Aorta (tissue), 5 donors: ENCODE data around the gene SIMC1. TPM values are rescaled to one million over a fixed set of nuclear protein-coding genes. Genes with fewer than 3 reads are reported as not detected.
"Not testable (repeated sequence)": the region's sequence is repeated elsewhere in the genome, so short reads cannot be mapped to it uniquely, and the experiment has no call there.

Experiments
- ATAC-seq: fragments of 200-7000 bp; cut with Tn5 transposase; one replicate; pipeline ENCODE4 v1.9.1; 2022; ENCODE audit warnings: moderate library complexity; ENCODE audit not compliant: low FRiP score
- DNase-seq, 2 donors: peaks; one replicate each; pipeline ENCODE4 v3.0.0-alpha.2; 2020
- H3K27ac ChIP-seq, 2 donors: one replicate each; pipeline ENCODE4 v1.5.1; 2013; ENCODE audit warnings: low read length in 2 of 2, mild to moderate bottlenecking in 2 of 2, moderate library complexity in 2 of 2, control low read depth in 1 of 2, inconsistent platforms in 1 of 2, low read depth in 1 of 2
- H3K27me3 ChIP-seq, 2 donors: one replicate each; pipeline ENCODE4 v1.6.1; 2013; ENCODE audit warnings: control low read depth in 1 of 2, low read length in 1 of 2, mild to moderate bottlenecking in 1 of 2, moderate library complexity in 1 of 2; ENCODE audit not compliant: insufficient read depth in 2 of 2, control insufficient read depth in 1 of 2
- H3K36me3 ChIP-seq, 2 donors: one replicate each; pipeline ENCODE4 v1.6.1; 2013; ENCODE audit warnings: control low read depth in 1 of 2, low read length in 1 of 2, mild to moderate bottlenecking in 1 of 2; ENCODE audit not compliant: insufficient read depth in 2 of 2, control insufficient read depth in 1 of 2
- H3K4me1 ChIP-seq, 2 donors: one replicate each; pipeline ENCODE4 v1.6.1; 2013; ENCODE audit warnings: low read length in 2 of 2, control low read depth in 1 of 2, mild to moderate bottlenecking in 1 of 2, moderate library complexity in 1 of 2; ENCODE audit not compliant: insufficient read depth in 2 of 2, control insufficient read depth in 1 of 2
- H3K4me3 ChIP-seq, 2 donors: one replicate each; pipeline ENCODE4 v1.5.1; 2013; ENCODE audit warnings: low read length in 2 of 2, control low read depth in 1 of 2, mild to moderate bottlenecking in 1 of 2
- H3K9me3 ChIP-seq: one replicate; pipeline ENCODE4 v1.6.1; 2013; ENCODE audit warnings: mild to moderate bottlenecking, low read length; ENCODE audit not compliant: control insufficient read depth
- WGBS, 2 donors: extraction: QIAGEN DNeasy Blood & Tissue Kit; methylation state at CpG; one replicate each; pipeline ENCODE4 v1.1.7; 2013; 5-methylcytosine and 5-hydroxymethylcytosine counted together
- intact Hi-C, 2 donors: fragments of 100-400 bp; cut with DNase I; formaldehyde crosslinking; loops; one replicate each; pipeline versions ENCODE4 v1.14.2 to v1.15.0; 2022
- polyA plus RNA-seq, 2 donors: library from polyadenylated mRNA; stranded (reverse); fragments of 200-250 nt; gene quantifications; one replicate each; pipeline ENCODE4 v1.2.3, GENCODE V29; 2013
- total RNA-seq, 2 donors: library from RNA; stranded (reverse); fragmentation: NEBNext Ultra II Directional; extraction: Animal tissue kit (Norgen Biotek cat#: 25700); gene quantifications; one replicate each; pipeline ENCODE4 v1.2.1, GENCODE V29; 2021
- donor health status: healthy with polysubstance abuse.
- donor health status: Bipolar disorder and iron deficiency.
- donor health status: DM: no; HTN: no; CAD: no.
- donor health status: DM: no; HTN: no; CAD: no.
- donor health status: DM: yes; HTN: yes; CAD: no.

SIMC1 gene
- total and polyA plus RNA-seq, 4 donors: 2.6 to 19.7 (median 9.1) TPM

GRCh38 chr5:176233253-176233652 lies 5.0 kb upstream of the SIMC1 start:
- H3K9me3 ChIP-seq, H3K27me3 ChIP-seq, H3K27ac ChIP-seq, H3K4me3 ChIP-seq, H3K36me3 ChIP-seq, ATAC-seq, DNase-seq, H3K4me1 ChIP-seq, intact Hi-C loops: not testable (repeated sequence)
- WGBS, 2 donors: 76 to 79% methylated on average over 5 of the region's 5 CpGs

GRCh38 chr5:176235155-176235554 lies 3.1 kb upstream of the SIMC1 start:
- ATAC-seq, H3K27ac ChIP-seq, H3K36me3 ChIP-seq, intact Hi-C loops, DNase-seq, H3K4me1 ChIP-seq, H3K9me3 ChIP-seq, H3K27me3 ChIP-seq, H3K4me3 ChIP-seq: not testable (repeated sequence)
- 7 to 17% methylated on average over 1 of the region's 1 CpG for WGBS, 2 donors

- 0 to 1% methylated on average over 4 to 8 of the region's 59 CpGs for WGBS, 2 donors
- H3K36me3 ChIP-seq, H3K4me1 ChIP-seq, H3K27me3 ChIP-seq, H3K9me3 ChIP-seq, H3K27ac ChIP-seq, intact Hi-C loops, DNase-seq: not testable (repeated sequence)
- H3K4me3 ChIP-seq: peak overlapping the region in 1 of 2 donors; percentile 12
- ATAC-seq: peak; percentile 58
Measured at GRCh38 chr5:176238645-176239283, 540 bp downstream of the SIMC1 start.

DNA sequence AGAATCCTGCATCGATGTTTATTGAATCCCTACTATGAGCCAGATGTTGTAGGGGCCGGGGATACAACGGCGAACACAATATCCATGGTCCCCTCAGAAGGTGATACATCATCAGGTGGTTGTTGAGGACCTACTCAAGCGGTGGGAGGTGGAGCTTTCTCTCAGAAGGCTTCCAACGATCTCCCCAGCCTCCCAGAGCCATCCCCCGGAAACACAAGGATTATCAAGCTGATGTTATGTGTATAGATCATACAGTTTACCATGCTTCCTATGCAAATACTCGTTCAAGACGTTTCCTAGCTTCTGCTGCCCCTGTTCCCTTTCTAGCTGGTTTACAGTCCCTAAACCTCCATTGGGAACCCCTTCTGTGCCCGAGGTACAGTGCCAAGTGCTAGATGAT lies 1.1 kb downstream of the SIMC1 start:
- H3K36me3 ChIP-seq, H3K27ac ChIP-seq, DNase-seq, intact Hi-C loops, ATAC-seq, H3K9me3 ChIP-seq, H3K27me3 ChIP-seq, H3K4me3 ChIP-seq, H3K4me1 ChIP-seq: not testable (repeated sequence)
- WGBS, 2 donors: no CpG with 5 or more reads among the region's 10 CpGs

GRCh38 chr5:176244318-176244717 lies 6.1 kb downstream of the SIMC1 start:
- intact Hi-C loops, H3K4me1 ChIP-seq, H3K36me3 ChIP-seq, ATAC-seq, H3K27me3 ChIP-seq, DNase-seq, H3K4me3 ChIP-seq, H3K9me3 ChIP-seq, H3K27ac ChIP-seq: not testable (repeated sequence)
- no CpG with 5 or more reads among the region's 2 CpGs for WGBS, 2 donors

DNA sequence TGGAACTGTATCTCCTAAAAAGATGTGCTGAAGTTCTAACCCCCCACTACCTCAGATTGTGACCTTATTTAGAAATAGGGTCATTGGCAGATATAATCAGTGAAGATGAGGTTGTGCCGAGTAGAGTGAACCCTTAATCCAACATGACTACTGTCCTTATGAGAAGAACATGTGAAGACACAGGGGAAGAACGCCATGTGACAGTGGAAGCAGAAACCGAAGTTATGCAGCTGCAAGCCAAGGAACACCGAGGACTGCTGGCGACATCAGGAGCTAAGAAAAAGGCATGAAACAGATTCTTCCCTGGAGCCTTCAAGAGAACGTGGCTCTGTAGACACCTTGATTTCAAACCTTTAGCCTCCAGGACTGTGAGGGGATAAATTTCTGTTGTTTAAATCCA lies 6.8 kb downstream of the SIMC1 start:
- H3K27ac ChIP-seq, intact Hi-C loops, H3K27me3 ChIP-seq, H3K4me3 ChIP-seq, H3K9me3 ChIP-seq, DNase-seq, H3K36me3 ChIP-seq, ATAC-seq, H3K4me1 ChIP-seq: not testable (repeated sequence)
- 89 to 90% methylated on average over 2 to 4 of the region's 6 CpGs for WGBS, 2 donors

DNA sequence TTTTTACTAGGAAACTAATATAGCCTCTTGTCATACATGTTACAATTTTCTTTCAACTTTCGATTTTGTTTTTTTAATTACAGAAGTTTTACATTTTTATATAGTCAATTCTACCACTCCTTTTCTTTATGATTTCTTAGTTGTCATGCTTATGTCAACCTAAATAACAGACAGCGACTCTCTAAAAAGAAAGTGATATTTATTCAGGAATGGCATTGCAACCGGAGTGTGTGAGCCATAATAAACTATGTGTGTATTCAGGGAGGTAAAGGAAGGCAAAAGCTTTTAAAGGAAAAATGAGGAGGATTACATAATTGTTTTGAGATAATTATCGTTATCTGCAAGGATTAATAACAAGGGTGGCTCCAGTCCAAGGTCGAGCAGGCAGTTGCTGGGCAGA lies 7.3 kb downstream of the SIMC1 start:
- H3K4me3 ChIP-seq, H3K9me3 ChIP-seq, H3K4me1 ChIP-seq, H3K27ac ChIP-seq, intact Hi-C loops, DNase-seq, H3K27me3 ChIP-seq, ATAC-seq, H3K36me3 ChIP-seq: not testable (repeated sequence)
- WGBS, 2 donors: 87 to 90% methylated on average over 4 of the region's 5 CpGs

- intact Hi-C loops, H3K36me3 ChIP-seq, DNase-seq, H3K4me3 ChIP-seq, H3K9me3 ChIP-seq, H3K4me1 ChIP-seq, ATAC-seq, H3K27me3 ChIP-seq, H3K27ac ChIP-seq: not testable (repeated sequence)
- WGBS, 2 donors: 98% methylated on average over 2 of the region's 2 CpGs
Measured at GRCh38 chr5:176250691-176251090, 12.5 kb downstream of the SIMC1 start.

GRCh38 chr5:176252171-176252570 lies 13.9 kb downstream of the SIMC1 start:
- not testable (repeated sequence) for ATAC-seq

More at GRCh38 chr5:176252171-176252570, 13.9 kb downstream of the SIMC1 start:
- H3K9me3 ChIP-seq, intact Hi-C loops, H3K27me3 ChIP-seq, DNase-seq, H3K4me1 ChIP-seq, H3K27ac ChIP-seq, H3K4me3 ChIP-seq, H3K36me3 ChIP-seq: not testable (repeated sequence)
- WGBS, 2 donors: 97% methylated on average over 11 to 36 of the region's 36 CpGs
